Mesenchymal stem cell (in vitro differentiated cells and primary cell): ENCODE measurements around the gene WNT3A.

Source experiments
- DNase-seq: peaks from one replicate; pipeline ENCODE4 v3.0.0-alpha.2; 2013
- H2AFZ ChIP-seq: one replicate; pipeline ENCODE4 v1.6.1; 2013; ENCODE audit warnings: low read depth, mild to moderate bottlenecking, control low read depth, inconsistent platforms, low read length, moderate library complexity
- H2AK5ac ChIP-seq: 2 replicates; pipeline ENCODE4 v1.6.1; 2013; ENCODE audit warnings: low read length, moderate library complexity, mild to moderate bottlenecking, inconsistent platforms; ENCODE audit not compliant: severe bottlenecking
- H2BK120ac ChIP-seq: one replicate; pipeline ENCODE4 v1.6.1; 2013; ENCODE audit warnings: low read depth, mild to moderate bottlenecking, inconsistent platforms, low read length, moderate library complexity
- H2BK12ac ChIP-seq, 2 experiments: one replicate each; pipeline ENCODE4 v1.6.1; 2013; ENCODE audit warnings: inconsistent platforms in 2 of 2, low read length in 2 of 2, mild to moderate bottlenecking in 2 of 2, moderate library complexity in 2 of 2, control low read depth in 1 of 2
- H2BK15ac ChIP-seq: one replicate; pipeline ENCODE4 v1.6.1; 2013; ENCODE audit warnings: mild to moderate bottlenecking, low read depth, inconsistent platforms; ENCODE audit not compliant: poor library complexity, severe bottlenecking
- H2BK5ac ChIP-seq: 2 replicates; pipeline ENCODE4 v1.6.1; 2013; ENCODE audit warnings: low read depth, mild to moderate bottlenecking, low read length, control low read depth, inconsistent platforms; ENCODE audit not compliant: poor library complexity, severe bottlenecking
- H3K14ac ChIP-seq, 2 experiments: one replicate each; pipeline ENCODE4 v1.6.1; 2013; ENCODE audit warnings: inconsistent platforms in 2 of 2, low read length in 2 of 2, control low read depth in 1 of 2, mild to moderate bottlenecking in 1 of 2, moderate library complexity in 1 of 2
- H3K18ac ChIP-seq, 2 experiments: one replicate each; pipeline ENCODE4 v1.6.1; 2013; ENCODE audit warnings: inconsistent platforms in 2 of 2, low read length in 2 of 2, control low read depth in 1 of 2, low read depth in 1 of 2, mild to moderate bottlenecking in 1 of 2
- H3K23ac ChIP-seq, 2 experiments: one replicate each; pipeline ENCODE4 v1.6.1; 2013; ENCODE audit warnings: inconsistent platforms in 2 of 2, low read length in 2 of 2, mild to moderate bottlenecking in 2 of 2, moderate library complexity in 2 of 2, control low read depth in 1 of 2
- H3K27ac ChIP-seq: 2 replicates; pipeline ENCODE4 v1.5.1; 2013; ENCODE audit warnings: mild to moderate bottlenecking, moderate library complexity, low read length, control low read depth, inconsistent platforms; ENCODE audit not compliant: poor library complexity, severe bottlenecking
- H3K27me3 ChIP-seq, 2 experiments: 2 replicates each; pipeline versions ENCODE4 v1.6.1 to v1.7.0; 2013; ENCODE audit warnings: low read length in 2 of 2, mild to moderate bottlenecking in 2 of 2, moderate library complexity in 2 of 2, control low read depth in 1 of 2, inconsistent platforms in 1 of 2; ENCODE audit not compliant: control insufficient read depth in 1 of 2, insufficient read depth in 1 of 2
- H3K36me3 ChIP-seq, 2 experiments: 2 replicates each; pipeline versions ENCODE4 v1.6.1 to v1.7.0; 2013; ENCODE audit warnings: low read length in 2 of 2, control low read depth in 1 of 2, inconsistent platforms in 1 of 2, low read depth in 1 of 2, mild to moderate bottlenecking in 1 of 2; ENCODE audit not compliant: insufficient read depth in 2 of 2, control insufficient read depth in 1 of 2
- H3K4ac ChIP-seq, 2 experiments: one replicate each; pipeline ENCODE4 v1.6.1; 2013; ENCODE audit warnings: inconsistent platforms in 2 of 2, low read length in 2 of 2, mild to moderate bottlenecking in 2 of 2, moderate library complexity in 2 of 2, control low read depth in 1 of 2, low read depth in 1 of 2
- H3K4me1 ChIP-seq: 2 replicates; pipeline ENCODE4 v1.6.1; 2013; ENCODE audit warnings: low read depth, low read length, control low read depth; ENCODE audit not compliant: control insufficient read depth, insufficient read depth
- H3K4me2 ChIP-seq: 2 replicates; pipeline ENCODE4 v1.6.1; 2013; ENCODE audit warnings: low read length, mild to moderate bottlenecking, inconsistent platforms; ENCODE audit not compliant: poor library complexity, severe bottlenecking
- H3K4me3 ChIP-seq, 2 experiments: 2 replicates each; pipeline versions ENCODE4 v1.5.1 to v1.7.0; 2013; ENCODE audit warnings: low read length in 2 of 2, mild to moderate bottlenecking in 2 of 2, control low read depth in 1 of 2, low read depth in 1 of 2; ENCODE audit not compliant: insufficient read depth in 1 of 2
- H3K79me1 ChIP-seq: replicated peaks from 2 replicates; pipeline ENCODE4 v1.6.1; 2013; ENCODE audit warnings: mild to moderate bottlenecking, control low read depth, low read length, inconsistent platforms; ENCODE audit not compliant: poor library complexity, severe bottlenecking
- H3K9ac ChIP-seq: 2 replicates; pipeline ENCODE4 v1.7.0; 2013; ENCODE audit warnings: mild to moderate bottlenecking, low read length, moderate library complexity
- H3K9me3 ChIP-seq: 2 replicates; pipeline ENCODE4 v1.7.0; 2013; ENCODE audit warnings: mild to moderate bottlenecking, low read length; ENCODE audit not compliant: control insufficient read depth
- H4K8ac ChIP-seq: one replicate; pipeline ENCODE4 v1.6.1; 2013; ENCODE audit warnings: inconsistent platforms, mild to moderate bottlenecking, low read length, moderate library complexity
- H4K91ac ChIP-seq: one replicate; pipeline ENCODE4 v1.6.1; 2013; ENCODE audit warnings: mild to moderate bottlenecking, low read length, inconsistent platforms
- WGBS: methylation state at CpG from one replicate; pipeline ENCODE4 v1.1.7; 2013; ENCODE audit warnings: mixed read lengths; 5-methylcytosine and 5-hydroxymethylcytosine counted together

Gene WNT3A

DNA sequence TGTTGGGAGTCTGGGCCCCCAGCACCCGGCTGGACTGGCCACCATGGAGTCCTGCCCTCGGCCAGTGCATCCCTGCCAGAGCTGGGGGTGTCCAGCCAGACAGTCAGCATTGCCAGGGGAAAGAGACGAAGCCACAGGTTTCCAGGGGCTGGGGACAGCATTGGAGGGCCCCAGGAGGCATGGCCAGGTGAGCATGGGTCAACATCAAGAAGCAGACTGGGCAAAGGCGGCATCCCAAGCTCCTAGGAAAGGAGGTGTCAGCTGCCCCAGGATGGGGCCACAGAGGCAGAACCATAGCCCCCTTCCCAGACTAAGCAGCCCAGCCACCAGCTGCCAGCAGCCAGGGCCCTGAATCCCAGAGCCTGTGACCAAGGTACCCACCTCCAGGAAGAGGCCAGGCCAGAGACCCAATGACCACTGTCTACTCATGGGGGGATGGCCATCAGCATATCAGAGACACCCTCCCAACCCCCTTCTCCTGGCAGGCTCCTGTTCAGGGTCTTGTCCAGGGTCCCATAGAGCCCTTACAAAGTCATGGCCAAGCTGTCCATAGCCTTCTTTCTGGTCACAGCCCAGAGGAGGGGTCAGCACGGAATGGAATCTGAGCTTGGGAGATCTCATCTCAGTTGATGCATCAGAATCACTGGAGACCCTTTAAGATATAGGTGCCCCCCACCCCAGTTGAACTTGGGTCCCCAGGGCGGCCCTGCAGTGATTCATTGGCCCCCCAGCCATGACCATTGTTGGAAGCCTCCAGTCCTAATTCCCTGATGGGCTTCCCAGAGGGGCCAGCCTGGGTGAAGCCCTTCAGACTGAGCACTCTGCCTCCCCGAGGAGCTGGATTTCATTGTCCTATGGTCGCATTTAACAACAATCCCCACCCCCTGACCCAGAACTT, 32.5 kb downstream of the WNT3A start:
- H3K4me2 ChIP-seq: no peak overlapping the region
- H3K18ac ChIP-seq: no peak overlapping the region
- WGBS: 63% methylated on average over 8 of the region's 8 CpGs
- no peaks in the 10 kb centered on the region for H3K9me3 ChIP-seq
- H4K91ac ChIP-seq: no peak overlapping the region
- H3K36me3 ChIP-seq: no peaks in the 10 kb centered on the region
- H4K8ac ChIP-seq: no peak overlapping the region
- no peaks in the 10 kb centered on the region for H3K79me1 ChIP-seq
- H2BK5ac ChIP-seq: no peak overlapping the region
- H3K4me1 ChIP-seq: no peaks in the 10 kb centered on the region
- DNase-seq: no peak
- H2AFZ ChIP-seq: no peak overlapping the region
- H2BK15ac ChIP-seq: no peak overlapping the region
- no peak overlapping the region for H2AK5ac ChIP-seq
- no peak overlapping the region for H3K4me3 ChIP-seq
- no peak overlapping the region for H3K14ac ChIP-seq
- H3K4ac ChIP-seq: no peak overlapping the region
- no peak overlapping the region for H3K23ac ChIP-seq
- H2BK12ac ChIP-seq: no peak overlapping the region
- no peak overlapping the region for H2BK120ac ChIP-seq
- no peak overlapping the region for H3K27ac ChIP-seq
- no peak overlapping the region for H3K9ac ChIP-seq
- peaks cover 42 to 73% of the 10 kb centered on the region in 2 experiments for H3K27me3 ChIP-seq

GRCh38 chr1:228039986-228040385, 33.2 kb downstream of the WNT3A start:
- no peak overlapping the region for H2AK5ac ChIP-seq
- no peaks in the 10 kb centered on the region for H3K79me1 ChIP-seq
- H2BK15ac ChIP-seq: no peak overlapping the region
- peaks cover 49 to 75% of the 10 kb centered on the region in 2 experiments for H3K27me3 ChIP-seq
- no peak overlapping the region for H3K27ac ChIP-seq
- H4K91ac ChIP-seq: no peak overlapping the region
- H3K14ac ChIP-seq: no peak overlapping the region
- 60% methylated on average over 3 of the region's 3 CpGs for WGBS
- H3K23ac ChIP-seq: no peak overlapping the region
- H2BK5ac ChIP-seq: no peak overlapping the region
- H2BK12ac ChIP-seq: no peak overlapping the region
- no peak overlapping the region for H2BK120ac ChIP-seq
- no peak overlapping the region for H3K9ac ChIP-seq
- no peak for DNase-seq
- no peak overlapping the region for H2AFZ ChIP-seq
- no peak overlapping the region for H3K18ac ChIP-seq
- H3K4me3 ChIP-seq: no peak overlapping the region
- H3K4me2 ChIP-seq: no peak overlapping the region
- no peaks in the 10 kb centered on the region for H3K9me3 ChIP-seq
- H4K8ac ChIP-seq: no peak overlapping the region
- H3K36me3 ChIP-seq: no peaks in the 10 kb centered on the region
- no peak overlapping the region for H3K4ac ChIP-seq
- H3K4me1 ChIP-seq: no peaks in the 10 kb centered on the region

GRCh38 chr1:228041316-228041715, 34.5 kb downstream of the WNT3A start:
- Histone ChIP-seq H2BK5ac (no peak overlapping the region), H4K91ac (no peak overlapping the region), H3K9ac (no peak overlapping the region), H4K8ac (no peak overlapping the region), H3K18ac (no peak overlapping the region), H3K23ac (no peak overlapping the region), H3K27ac (no peak overlapping the region), H3K36me3 (no peaks in the 10 kb centered on the region), H3K14ac (no peak overlapping the region), H3K4me2 (no peak overlapping the region), H3K27me3 (peaks cover 49 to 79% of the 10 kb centered on the region in 2 experiments), H3K4me1 (peaks cover 2% of the 10 kb centered on the region), H3K4me3 (no peak overlapping the region), H3K79me1 (no peaks in the 10 kb centered on the region), H3K9me3 (no peaks in the 10 kb centered on the region), H2AFZ (no peak overlapping the region), H2BK12ac (no peak overlapping the region), H2AK5ac (no peak overlapping the region), H2BK120ac (no peak overlapping the region), H3K4ac (no peak overlapping the region), H2BK15ac (no peak overlapping the region)
- no peak for DNase-seq
- WGBS: 60% methylated on average over 2 of the region's 2 CpGs

DNA sequence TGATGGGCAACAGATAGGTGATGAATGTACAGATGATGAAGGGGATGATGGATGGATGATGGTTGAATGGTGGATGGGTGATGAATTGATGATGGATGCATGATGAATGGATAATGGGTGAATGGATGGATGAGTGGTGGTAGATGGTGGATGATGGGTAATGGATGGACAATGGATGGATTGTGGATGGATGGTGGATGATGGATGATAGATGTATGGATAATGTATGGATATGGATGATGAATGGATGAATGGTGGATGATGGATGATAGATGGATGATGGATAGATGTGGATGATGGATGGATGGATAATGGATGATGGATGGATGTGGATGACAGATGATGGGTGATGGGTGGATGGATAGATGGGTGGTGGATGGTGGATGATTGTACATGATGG, 35.7 kb downstream of the WNT3A start:
- Histone ChIP-seq H2BK15ac (no peak overlapping the region), H4K91ac (no peak overlapping the region), H2AFZ (no peak overlapping the region), H3K4me2 (no peak overlapping the region), H3K9ac (no peak overlapping the region), H3K27me3 (peaks cover 38 to 67% of the 10 kb centered on the region in 2 experiments), H3K23ac (no peak overlapping the region), H3K18ac (no peak overlapping the region), H3K36me3 (no peaks in the 10 kb centered on the region), H3K9me3 (no peaks in the 10 kb centered on the region), H3K14ac (no peak overlapping the region), H4K8ac (no peak overlapping the region), H2AK5ac (no peak overlapping the region), H3K79me1 (no peaks in the 10 kb centered on the region), H3K4ac (no peak overlapping the region), H2BK12ac (no peak overlapping the region), H3K27ac (no peak overlapping the region), H2BK5ac (no peak overlapping the region), H2BK120ac (no peak overlapping the region), H3K4me1 (peaks cover 2% of the 10 kb centered on the region), H3K4me3 (no peak overlapping the region)
- DNase-seq: no peak
